Erythroblast (primary cell): ENCODE results near the gene MAP3K21.

Experiments used
- GATA1 ChIP-seq: IDR thresholded peaks from 2 replicates; pipeline ENCODE4 v1.6.1; 2011; ENCODE audit warnings: low read depth, mild to moderate bottlenecking, control low read depth, low read length, moderate library complexity
- POLR2A ChIP-seq: IDR thresholded peaks from 2 replicates; pipeline ENCODE4 v1.6.1; 2011; ENCODE audit warnings: mild to moderate bottlenecking, low read length

DNA sequence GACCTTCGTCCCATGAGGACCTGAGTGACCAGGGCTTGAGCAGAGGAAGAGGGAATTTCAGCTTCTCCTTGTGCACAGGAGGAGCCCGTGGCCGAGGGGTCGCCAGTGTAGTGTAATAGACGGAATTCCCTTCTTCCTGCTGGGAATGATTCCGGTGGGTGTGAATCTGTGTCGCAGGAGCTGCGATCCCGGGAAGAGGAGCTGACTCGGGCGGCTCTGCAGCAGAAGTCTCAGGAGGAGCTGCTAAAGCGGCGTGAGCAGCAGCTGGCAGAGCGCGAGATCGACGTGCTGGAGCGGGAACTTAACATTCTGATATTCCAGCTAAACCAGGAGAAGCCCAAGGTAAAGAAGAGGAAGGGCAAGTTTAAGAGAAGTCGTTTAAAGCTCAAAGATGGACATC lies 34.4 kb downstream of the MAP3K21 start:
- no peak for TF ChIP-seq POLR2A
- no peak for TF ChIP-seq GATA1
